ENCODE measurements around the gene MED20.
A peak's percentile ranks its signal among the peaks of the same experiment; 100 is the strongest.

MED20 gene

GRCh38 chr6:41901882-41902519, 18.9 kb downstream of the MED20 start:
- DNase-seq (ENCODE audit: low read depth), result peak; percentile 37

DNA sequence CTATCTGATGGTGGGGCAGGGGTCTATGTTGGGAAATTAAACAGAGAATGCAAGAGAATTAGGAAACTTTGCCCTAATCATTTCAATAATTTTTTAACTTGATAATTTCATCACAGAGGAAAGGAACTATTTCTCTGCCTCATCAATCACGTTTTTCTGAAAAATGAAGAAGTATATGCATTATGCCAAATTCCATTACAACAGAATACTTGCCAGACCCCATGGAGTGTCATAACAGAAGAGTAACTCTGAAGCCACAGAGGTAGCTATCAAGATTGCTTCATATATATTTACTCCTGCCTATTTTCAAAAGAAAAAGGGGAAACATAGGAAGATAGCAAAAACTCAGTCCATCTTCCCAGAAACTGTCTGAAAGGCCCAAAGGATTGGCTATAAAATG, 20.1 kb downstream of the MED20 start:
- no peak for DNase-seq (ENCODE audit: low read depth)

DNA sequence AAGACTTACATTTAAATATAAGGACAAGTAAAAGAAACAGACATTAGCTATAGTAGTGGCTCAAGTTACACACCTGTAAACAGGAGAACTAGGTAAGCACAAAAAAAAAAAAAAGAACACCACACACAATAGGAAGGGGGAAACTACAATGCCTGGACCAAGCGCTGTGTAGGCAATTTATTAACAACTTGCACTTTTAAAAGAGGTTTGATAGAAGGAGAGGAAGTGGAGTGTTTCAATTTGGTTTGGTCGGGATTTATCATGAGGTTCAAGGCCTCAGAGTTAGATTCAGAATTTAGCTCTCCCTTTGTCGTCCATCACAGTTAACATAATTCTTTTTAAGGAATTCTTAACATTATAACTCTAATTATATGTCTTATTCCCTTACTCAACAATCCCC, 24.7 kb downstream of the MED20 start:
- DNase-seq (ENCODE audit: low read depth), result no peak

DNA sequence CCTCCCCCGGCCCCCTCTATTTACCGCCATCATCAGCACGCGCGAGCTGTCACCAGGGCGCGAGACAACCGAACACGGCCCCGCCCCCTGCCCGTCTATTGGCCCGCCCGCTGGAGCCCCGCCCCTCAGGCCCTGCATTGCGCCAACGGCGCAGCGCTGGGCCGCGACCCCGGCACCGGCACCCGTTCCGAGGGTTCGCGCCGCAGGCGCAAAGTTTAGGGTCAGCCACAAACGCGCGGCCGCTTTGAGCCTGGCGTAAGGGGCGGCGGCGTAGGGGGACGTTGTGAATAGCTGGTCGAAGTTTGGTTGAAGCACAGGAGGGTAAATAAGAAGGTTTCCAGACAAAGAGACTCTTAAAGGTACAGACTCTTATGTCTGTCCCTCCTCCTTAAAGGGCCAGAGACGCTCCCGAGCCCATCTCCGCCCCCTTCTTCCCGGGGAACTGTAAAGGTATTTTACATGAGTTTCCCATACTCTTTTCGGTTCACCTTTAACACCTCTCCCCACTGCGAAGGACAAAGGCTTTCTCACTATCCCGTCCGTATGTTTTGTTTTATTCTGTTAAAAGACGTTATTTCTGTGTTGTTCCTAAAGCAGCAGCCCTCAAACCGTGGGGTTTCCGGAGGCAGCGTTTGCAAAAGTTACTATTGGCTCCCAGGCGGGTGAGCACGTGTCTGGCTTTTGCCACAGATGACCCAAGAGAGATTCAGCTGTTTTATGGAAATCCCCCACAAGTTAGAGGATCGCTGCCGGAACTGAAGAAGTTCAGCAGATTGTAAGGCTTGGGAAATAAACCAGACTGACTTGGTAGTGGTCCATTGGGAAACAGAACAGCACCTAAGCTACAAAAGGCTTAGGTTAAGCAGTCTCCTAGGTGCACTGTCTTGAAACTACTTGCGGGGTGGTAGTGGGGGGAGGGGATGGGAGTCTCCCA, 25.4 kb downstream of the MED20 start, which contains the start of gene USP49:
Gene USP49, minus strand, starts transcription at position 76 of the 934 bp plus-strand sequence. CDS start 88,392 bp downstream, outside the sequence.
- DNase-seq (ENCODE audit: low read depth), result peak; percentile 89

- no peak for DNase-seq (ENCODE audit: low read depth)
Observed at GRCh38 chr6:41894366-41895299, 26.3 kb downstream of the MED20 start.

- no peak for DNase-seq (ENCODE audit: low read depth)
Observed at GRCh38 chr6:41892921-41893564, 27.9 kb downstream of the MED20 start.

DNA sequence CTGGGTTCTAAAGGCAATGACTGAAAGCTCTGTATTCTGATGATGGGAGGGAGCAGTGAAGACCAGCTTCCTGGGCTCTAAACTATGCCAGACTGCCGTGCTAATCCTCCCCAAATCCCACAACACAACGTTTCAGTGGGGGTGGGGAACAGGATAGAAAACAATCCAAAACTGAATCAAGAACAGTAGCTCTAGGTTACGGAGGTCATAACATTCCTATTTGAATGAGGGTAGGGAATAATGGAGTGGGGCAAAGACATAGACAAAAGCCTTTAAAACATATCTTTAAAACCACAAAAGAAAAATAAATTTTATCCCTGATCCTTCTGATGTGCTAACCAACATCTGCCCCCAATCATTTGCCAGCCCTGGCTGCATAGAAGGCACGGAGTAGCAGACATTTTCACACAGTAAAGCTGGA, 33.6 kb downstream of the MED20 start:
- DNase-seq (ENCODE audit: low read depth), result no peak

DNA sequence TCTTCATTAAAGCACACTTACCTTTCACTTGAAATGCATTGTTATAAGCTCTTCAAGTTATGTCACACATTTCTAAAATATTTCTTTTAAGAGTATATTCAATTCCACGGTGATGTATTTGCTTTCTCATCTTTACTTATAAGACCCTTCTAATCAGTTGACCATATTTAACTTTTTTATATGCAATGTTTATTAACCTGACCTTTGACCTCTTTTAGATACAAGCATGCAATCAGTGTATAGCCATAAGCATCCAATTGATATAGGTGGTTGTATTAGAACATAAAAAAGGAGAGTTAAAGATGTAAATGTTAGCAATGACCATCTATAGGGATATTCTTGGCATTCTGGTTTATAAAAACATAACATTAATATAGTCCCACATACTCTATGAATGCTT, 35.0 kb downstream of the MED20 start:
- DNase-seq (ENCODE audit: low read depth), result no peak

- no peak for DNase-seq (ENCODE audit: low read depth)
Observed at GRCh38 chr6:41884957-41885356, 36.0 kb downstream of the MED20 start.

DNA sequence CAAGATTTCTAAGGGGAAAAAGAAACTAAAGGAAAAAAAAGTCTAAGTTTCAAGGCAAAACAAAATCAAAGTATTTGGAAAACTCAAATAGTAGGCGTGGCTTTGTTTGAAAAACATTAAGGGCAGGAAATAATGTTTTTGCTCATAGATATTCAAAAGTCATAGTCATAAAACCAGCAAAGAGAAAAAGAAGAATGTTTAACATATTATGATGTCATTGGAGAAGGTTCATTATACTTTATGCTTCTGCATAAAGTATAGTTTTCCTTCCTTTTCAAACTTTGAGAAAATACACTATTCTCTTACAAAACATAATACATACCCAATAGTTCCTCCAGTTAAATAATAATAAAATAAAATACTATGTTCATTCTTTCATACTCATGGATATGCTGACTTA, 39.4 kb downstream of the MED20 start:
- DNase-seq (ENCODE audit: low read depth), result no peak

- DNase-seq (ENCODE audit: low read depth), result no peak
Observed at GRCh38 chr6:41878961-41879405, 42.0 kb downstream of the MED20 start.

DNA sequence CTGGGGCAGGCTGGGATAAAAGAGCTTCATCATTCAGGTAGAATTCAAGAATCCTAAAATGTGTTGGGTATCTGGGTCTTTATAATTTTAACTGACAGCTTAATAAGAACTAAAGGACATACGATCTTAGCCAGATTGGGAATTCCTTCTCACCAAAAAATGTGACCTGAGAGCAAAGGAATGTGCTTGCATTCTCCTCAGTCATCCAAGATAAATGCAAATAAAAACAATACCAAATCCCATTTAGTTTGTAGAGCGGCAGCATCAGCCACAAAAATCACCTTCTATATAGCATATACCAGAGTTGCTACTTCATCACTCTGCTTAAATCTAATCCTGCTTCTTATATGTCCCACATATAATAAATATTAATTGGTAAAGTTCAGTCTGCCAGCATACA, 42.7 kb downstream of the MED20 start:
- no peak for DNase-seq (ENCODE audit: low read depth)

- DNase-seq (ENCODE audit: low read depth), result no peak
Observed at GRCh38 chr6:41877051-41877680, 43.8 kb downstream of the MED20 start.

DNA sequence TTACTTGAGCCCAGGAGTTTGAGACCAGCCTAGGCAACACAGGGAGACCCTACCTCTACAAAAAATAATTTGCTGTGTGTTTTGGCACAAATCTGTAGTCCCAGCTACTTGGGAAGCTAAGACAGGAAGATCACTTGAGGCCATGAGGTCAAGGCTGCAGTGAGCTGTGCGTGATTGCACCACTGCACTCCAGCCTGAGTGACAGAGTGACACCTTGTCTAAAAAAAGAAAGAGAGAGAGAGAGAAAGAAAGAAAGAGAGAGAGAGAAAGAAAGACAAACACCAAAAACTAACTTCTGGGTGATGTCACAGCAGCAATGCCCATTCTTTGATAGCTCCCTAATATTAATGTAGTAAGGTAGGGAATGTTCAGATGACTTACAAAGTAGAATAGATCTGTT, 46.2 kb downstream of the MED20 start:
- no peak for DNase-seq (ENCODE audit: low read depth)

GRCh38 chr6:41872147-41872546, 48.8 kb downstream of the MED20 start:
- DNase-seq (ENCODE audit: low read depth), result no peak

- no peak for DNase-seq (ENCODE audit: low read depth)
Observed at GRCh38 chr6:41871691-41872090, 49.2 kb downstream of the MED20 start.

GRCh38 chr6:41859356-41859755, 61.6 kb downstream of the MED20 start:
- DNase-seq (ENCODE audit: low read depth), result no peak

GRCh38 chr6:41858703-41859102, 62.2 kb downstream of the MED20 start:
- no peak for DNase-seq (ENCODE audit: low read depth)

Measured in T follicular helper cell (primary cell).